Lung (tissue), 12 donors: ENCODE data around the gene PNLIPRP1. TPM values are rescaled to one million over a fixed set of nuclear protein-coding genes. Genes with fewer than 3 reads are reported as not detected.
A peak's percentile ranks its signal among the peaks of the same experiment; 100 is the strongest.

ENCODE experiments used
- ATAC-seq: fragments of 200-7000 bp; cut with Tn5 transposase; one replicate; pipeline ENCODE4 v1.9.1; 2020; ENCODE audit warnings: moderate number of reproducible peaks; ENCODE audit not compliant: insufficient read depth, low FRiP score
- DNase-seq, 3 donors: peaks; one replicate each; pipeline ENCODE4 v3.0.0-alpha.2; 2013 to 2017
- H3K27ac ChIP-seq, 2 donors: one replicate each; pipeline ENCODE4 v1.5.1; 2013; ENCODE audit warnings: mild to moderate bottlenecking in 2 of 2, moderate library complexity in 2 of 2, control low read depth in 1 of 2, inconsistent platforms in 1 of 2, low read depth in 1 of 2, low read length in 1 of 2
- H3K27me3 ChIP-seq, 3 donors: one replicate each; pipeline ENCODE4 v1.5.1; 2013; ENCODE audit warnings: low read length in 2 of 3; ENCODE audit not compliant: control insufficient read depth in 3 of 3, insufficient read depth in 3 of 3
- H3K36me3 ChIP-seq, 4 donors: one replicate each; pipeline ENCODE4 v1.5.1; 2013; ENCODE audit warnings: low read length in 4 of 4, mild to moderate bottlenecking in 1 of 4, moderate library complexity in 1 of 4; ENCODE audit not compliant: control insufficient read depth in 4 of 4, insufficient read depth in 4 of 4
- H3K4me1 ChIP-seq, 5 donors: one replicate each; pipeline ENCODE4 v1.5.1; 2013; ENCODE audit warnings: low read length in 5 of 5, mild to moderate bottlenecking in 2 of 5, moderate library complexity in 1 of 5; ENCODE audit not compliant: control insufficient read depth in 5 of 5, insufficient read depth in 5 of 5
- H3K4me3 ChIP-seq: one replicate; pipeline ENCODE4 v1.5.1; 2013; ENCODE audit warnings: mild to moderate bottlenecking, control low read depth, moderate library complexity
- H3K9ac ChIP-seq, 2 donors: one replicate each; pipeline ENCODE4 v1.5.1; 2013; ENCODE audit warnings: low read length in 2 of 2, control low read depth in 1 of 2; ENCODE audit not compliant: insufficient read depth in 1 of 2
- H3K9me3 ChIP-seq, 4 donors: one replicate each; pipeline ENCODE4 v1.5.1; 2013; ENCODE audit warnings: low read length in 3 of 4, mild to moderate bottlenecking in 1 of 4, moderate library complexity in 1 of 4; ENCODE audit not compliant: control insufficient read depth in 4 of 4, insufficient read depth in 3 of 4
- CTCF ChIP-seq: IDR thresholded peaks from 2 replicates; pipeline ENCODE4 v1.5.1; 2012; ENCODE audit warnings: mild to moderate bottlenecking; ENCODE audit errors: control extremely low read depth, extremely low read depth
- WGBS, 2 donors: extraction: QIAGEN DNeasy Blood & Tissue Kit; methylation state at CpG; one replicate each; pipeline ENCODE4 v1.1.7; 2013; 5-methylcytosine and 5-hydroxymethylcytosine counted together
- polyA plus RNA-seq, 2 donors: library from polyadenylated mRNA; stranded (reverse); fragments of 200-250 nt; gene quantifications; one replicate each; pipeline ENCODE4 v1.2.1, GENCODE V29; 2013
- total RNA-seq, 2 donors: library from RNA; depleted of rRNA in 1 of 2; stranded (reverse); fragments of >200 nt in 1 of 2; gene quantifications; one replicate each; pipeline ENCODE4 v1.2.1, GENCODE V29; 2014 to 2021
- donor health status: control.
- donor health status: control.
- donor health status: Bipolar disorder and iron deficiency.
- donor health status: healthy.
- donor health status: DM: yes; HTN: yes; CAD: no.

Gene PNLIPRP1
- total and polyA plus RNA-seq, 4 donors, result 0.26 to 1.4 TPM; not detected in 2

GRCh38 chr10:116607336-116607735, 16.6 kb downstream of the PNLIPRP1 start:
- 78 to 82% methylated on average over 6 of the region's 6 CpGs for WGBS, 2 donors
- no peak for TF ChIP-seq CTCF
- Histone ChIP-seq H3K27me3 (no peaks in the 10 kb centered on the region), H3K36me3 (no peaks in the 10 kb centered on the region), H3K9ac (no peak overlapping the region), H3K27ac (no peak overlapping the region), H3K4me3 (no peak overlapping the region), H3K4me1 (peaks cover 0 to 5% (median 0%) of the 10 kb centered on the region in 5 donors), H3K9me3 (peaks cover 0 to 11% (median 0%) of the 10 kb centered on the region in 4 donors)
- no peak for ATAC-seq
- DNase-seq, result no peak

GRCh38 chr10:116608686-116609594, 18.2 kb downstream of the PNLIPRP1 start:
- peak in 1 of 3 donors; percentile 3 for DNase-seq
- Histone ChIP-seq H3K27me3 (no peaks in the 10 kb centered on the region), H3K9me3 (peaks cover 0 to 11% (median 0%) of the 10 kb centered on the region in 4 donors), H3K36me3 (no peaks in the 10 kb centered on the region), H3K27ac (no peak overlapping the region), H3K4me3 (no peak overlapping the region), H3K4me1 (peaks cover 0 to 5% (median 0%) of the 10 kb centered on the region in 5 donors), H3K9ac (peak overlapping the region in 1 of 2 donors; percentile 5)
- 31 to 39% methylated on average over 41 of the region's 41 CpGs for WGBS, 2 donors
- no peak for TF ChIP-seq CTCF
- no peak for ATAC-seq

GRCh38 chr10:116610443-116611152, 19.8 kb downstream of the PNLIPRP1 start:
- no peak overlapping the region for H3K27ac ChIP-seq
- DNase-seq (no peak), ATAC-seq (no peak)
- H3K9me3 ChIP-seq, result peaks cover 0 to 11% (median 0%) of the 10 kb centered on the region in 4 donors
- no peaks in the 10 kb centered on the region for H3K36me3 ChIP-seq
- TF ChIP-seq CTCF, result no peak
- WGBS, 2 donors, result 92 to 97% methylated on average over 13 of the region's 13 CpGs
- peaks cover 0 to 5% (median 0%) of the 10 kb centered on the region in 5 donors for H3K4me1 ChIP-seq
- no peaks in the 10 kb centered on the region for H3K27me3 ChIP-seq
- no peak overlapping the region for H3K9ac ChIP-seq
- no peak overlapping the region for H3K4me3 ChIP-seq
